T-helper 2 cell treated with Interferon-gamma antibody and Interleukin-4, amounts not matched to agents 5 μg/mL and 100 μg/mL, for 36 hours (primary cell): ENCODE results near the gene P2RY14.

Source experiments
- DNase-seq: peaks from one replicate; pipeline ENCODE4 v3.0.0; 2021; ENCODE audit warnings: low spot score
- H3K27ac Mint-ChIP-seq: one replicate; pipeline ENCODE4 v1.8.0; 2021; ENCODE audit warnings: mild to moderate bottlenecking, mixed read lengths
- H3K27me3 Mint-ChIP-seq: one replicate; pipeline ENCODE4 v1.8.0; 2021; ENCODE audit warnings: low read depth, mixed read lengths
- H3K36me3 Mint-ChIP-seq: one replicate; pipeline ENCODE4 v1.8.0; 2021; ENCODE audit warnings: low read depth, mixed read lengths
- H3K4me1 Mint-ChIP-seq: one replicate; pipeline ENCODE4 v1.8.0; 2021; ENCODE audit warnings: low read depth, mixed read lengths
- H3K4me3 Mint-ChIP-seq: one replicate; pipeline ENCODE4 v1.8.0; 2022; ENCODE audit warnings: mild to moderate bottlenecking, moderate library complexity, mixed read lengths
- H3K9me3 Mint-ChIP-seq: one replicate; pipeline ENCODE4 v1.8.0; 2021; ENCODE audit warnings: mixed read lengths

P2RY14 gene

GRCh38 chr3:151206201-151206600 is 72.1 kb downstream of the P2RY14 start:
- Mint-ChIP-seq H3K4me1 (peaks cover 59% of the 10 kb centered on the region), H3K9me3 (no peaks in the 10 kb centered on the region), H3K4me3 (peak overlapping the region; percentile 78), H3K36me3 (peaks cover 23% of the 10 kb centered on the region), H3K27ac (peak overlapping the region; percentile 94), H3K27me3 (no peaks in the 10 kb centered on the region)
- no peak for DNase-seq

GRCh38 chr3:151205482-151205881 is 72.9 kb downstream of the P2RY14 start:
- H3K36me3 Mint-ChIP-seq: peaks cover 29% of the 10 kb centered on the region
- H3K4me3 Mint-ChIP-seq: peak overlapping the region; percentile 78
- H3K4me1 Mint-ChIP-seq: peaks cover 54% of the 10 kb centered on the region
- DNase-seq: no peak
- no peaks in the 10 kb centered on the region for H3K9me3 Mint-ChIP-seq
- no peaks in the 10 kb centered on the region for H3K27me3 Mint-ChIP-seq
- H3K27ac Mint-ChIP-seq: peak overlapping the region; percentile 94

GRCh38 chr3:151204530-151205402 is 73.6 kb downstream of the P2RY14 start:
- H3K36me3 Mint-ChIP-seq: peaks cover 35% of the 10 kb centered on the region
- H3K4me1 Mint-ChIP-seq: peaks cover 48% of the 10 kb centered on the region
- peak overlapping the region; percentile 78 for H3K4me3 Mint-ChIP-seq
- no peak for DNase-seq
- no peaks in the 10 kb centered on the region for H3K27me3 Mint-ChIP-seq
- H3K9me3 Mint-ChIP-seq: no peaks in the 10 kb centered on the region
- peak overlapping the region; percentile 94 for H3K27ac Mint-ChIP-seq

- H3K9me3 Mint-ChIP-seq: no peaks in the 10 kb centered on the region
- peak within 1 kb of the TSS; percentile 99 for H3K4me3 Mint-ChIP-seq
- H3K27me3 Mint-ChIP-seq: no peaks in the 10 kb centered on the region
- peak; percentile 77 for DNase-seq
- H3K27ac Mint-ChIP-seq: peak within 1 kb of the TSS; percentile 94
- peaks cover 49% of the 10 kb centered on the region for H3K4me1 Mint-ChIP-seq
- H3K36me3 Mint-ChIP-seq: peaks cover 51% of the 10 kb centered on the region
Measured at GRCh38 chr3:151203051-151203420, 75.3 kb downstream of the P2RY14 start, which contains the start of gene GPR171. Gene GPR171, minus strand, starts transcription at chr3:151203216. Its CDS starts 3,830 bp downstream, at chr3:151199386.

- peaks cover 58% of the 10 kb centered on the region for H3K36me3 Mint-ChIP-seq
- peaks cover 47% of the 10 kb centered on the region for H3K4me1 Mint-ChIP-seq
Measured at GRCh38 chr3:151201051-151201730, 77.2 kb downstream of the P2RY14 start.

GRCh38 chr3:151200586-151200985 is 77.8 kb downstream of the P2RY14 start:
- Mint-ChIP-seq H3K9me3 (no peaks in the 10 kb centered on the region), H3K27me3 (no peaks in the 10 kb centered on the region), H3K36me3 (peaks cover 64% of the 10 kb centered on the region), H3K27ac (peak overlapping the region; percentile 94), H3K4me3 (peak overlapping the region; percentile 99), H3K4me1 (peaks cover 47% of the 10 kb centered on the region)
- DNase-seq: no peak

More at GRCh38 chr3:151201051-151201730, 77.2 kb downstream of the P2RY14 start:
- H3K27ac Mint-ChIP-seq: peak overlapping the region; percentile 94
- H3K27me3 Mint-ChIP-seq: no peaks in the 10 kb centered on the region
- H3K4me3 Mint-ChIP-seq: peak overlapping the region; percentile 99
- H3K9me3 Mint-ChIP-seq: no peaks in the 10 kb centered on the region
- DNase-seq: no peak

GRCh38 chr3:151199554-151200438 is 78.5 kb downstream of the P2RY14 start:
- H3K27ac Mint-ChIP-seq: peak overlapping the region; percentile 94
- peaks cover 68% of the 10 kb centered on the region for H3K36me3 Mint-ChIP-seq
- peak overlapping the region; percentile 99 for H3K4me3 Mint-ChIP-seq
- no peaks in the 10 kb centered on the region for H3K27me3 Mint-ChIP-seq
- no peak for DNase-seq
- H3K4me1 Mint-ChIP-seq: peaks cover 41% of the 10 kb centered on the region
- H3K9me3 Mint-ChIP-seq: no peaks in the 10 kb centered on the region

- Mint-ChIP-seq H3K36me3 (peaks cover 76% of the 10 kb centered on the region), H3K9me3 (no peaks in the 10 kb centered on the region), H3K4me1 (peaks cover 32% of the 10 kb centered on the region), H3K4me3 (peak overlapping the region; percentile 99), H3K27me3 (no peaks in the 10 kb centered on the region), H3K27ac (peak overlapping the region; percentile 94)
- no peak for DNase-seq
Measured at GRCh38 chr3:151198849-151199248, 79.5 kb downstream of the P2RY14 start.

GRCh38 chr3:151197981-151198767 is 80.2 kb downstream of the P2RY14 start:
- DNase-seq: no peak
- peaks cover 31% of the 10 kb centered on the region for H3K4me1 Mint-ChIP-seq
- peaks cover 3% of the 10 kb centered on the region for H3K9me3 Mint-ChIP-seq
- peaks cover 80% of the 10 kb centered on the region for H3K36me3 Mint-ChIP-seq
- peak overlapping the region; percentile 94 for H3K27ac Mint-ChIP-seq
- no peaks in the 10 kb centered on the region for H3K27me3 Mint-ChIP-seq
- peak overlapping the region; percentile 99 for H3K4me3 Mint-ChIP-seq

- H3K9me3 Mint-ChIP-seq: peaks cover 5% of the 10 kb centered on the region
- no peaks in the 10 kb centered on the region for H3K27me3 Mint-ChIP-seq
- H3K4me3 Mint-ChIP-seq: no peak overlapping the region
- H3K4me1 Mint-ChIP-seq: peaks cover 31% of the 10 kb centered on the region
- no peak overlapping the region for H3K27ac Mint-ChIP-seq
- peaks cover 79% of the 10 kb centered on the region for H3K36me3 Mint-ChIP-seq
- no peak for DNase-seq
Measured at GRCh38 chr3:151197228-151197627, 81.1 kb downstream of the P2RY14 start.

GRCh38 chr3:151196434-151196833 is 81.9 kb downstream of the P2RY14 start:
- peaks cover 72% of the 10 kb centered on the region for H3K36me3 Mint-ChIP-seq
- H3K4me3 Mint-ChIP-seq: peak overlapping the region; percentile 18
- no peak overlapping the region for H3K27ac Mint-ChIP-seq
- H3K4me1 Mint-ChIP-seq: peaks cover 31% of the 10 kb centered on the region
- no peak for DNase-seq
- no peaks in the 10 kb centered on the region for H3K27me3 Mint-ChIP-seq
- peaks cover 5% of the 10 kb centered on the region for H3K9me3 Mint-ChIP-seq

- Mint-ChIP-seq H3K9me3 (peaks cover 11% of the 10 kb centered on the region), H3K36me3 (peaks cover 73% of the 10 kb centered on the region), H3K27me3 (no peaks in the 10 kb centered on the region), H3K4me3 (no peak overlapping the region), H3K4me1 (peaks cover 33% of the 10 kb centered on the region), H3K27ac (no peak overlapping the region)
- no peak for DNase-seq
Measured at GRCh38 chr3:151195826-151196225, 82.5 kb downstream of the P2RY14 start.

- no peak for DNase-seq
- H3K27me3 Mint-ChIP-seq: no peaks in the 10 kb centered on the region
- peaks cover 54% of the 10 kb centered on the region for H3K36me3 Mint-ChIP-seq
- H3K4me3 Mint-ChIP-seq: no peak overlapping the region
- H3K9me3 Mint-ChIP-seq: peaks cover 15% of the 10 kb centered on the region
- H3K4me1 Mint-ChIP-seq: peaks cover 33% of the 10 kb centered on the region
- no peak overlapping the region for H3K27ac Mint-ChIP-seq
Measured at GRCh38 chr3:151192545-151192944, 85.8 kb downstream of the P2RY14 start.
